ENCODE results near the gene NISCH. TPM values are rescaled to one million over a fixed set of nuclear protein-coding genes. Genes with fewer than 3 reads are reported as not detected.

NISCH gene
- total RNA-seq, 6 experiments from 2014 or later = 46.4 to 62.5 (median 55.8) TPM

DNA sequence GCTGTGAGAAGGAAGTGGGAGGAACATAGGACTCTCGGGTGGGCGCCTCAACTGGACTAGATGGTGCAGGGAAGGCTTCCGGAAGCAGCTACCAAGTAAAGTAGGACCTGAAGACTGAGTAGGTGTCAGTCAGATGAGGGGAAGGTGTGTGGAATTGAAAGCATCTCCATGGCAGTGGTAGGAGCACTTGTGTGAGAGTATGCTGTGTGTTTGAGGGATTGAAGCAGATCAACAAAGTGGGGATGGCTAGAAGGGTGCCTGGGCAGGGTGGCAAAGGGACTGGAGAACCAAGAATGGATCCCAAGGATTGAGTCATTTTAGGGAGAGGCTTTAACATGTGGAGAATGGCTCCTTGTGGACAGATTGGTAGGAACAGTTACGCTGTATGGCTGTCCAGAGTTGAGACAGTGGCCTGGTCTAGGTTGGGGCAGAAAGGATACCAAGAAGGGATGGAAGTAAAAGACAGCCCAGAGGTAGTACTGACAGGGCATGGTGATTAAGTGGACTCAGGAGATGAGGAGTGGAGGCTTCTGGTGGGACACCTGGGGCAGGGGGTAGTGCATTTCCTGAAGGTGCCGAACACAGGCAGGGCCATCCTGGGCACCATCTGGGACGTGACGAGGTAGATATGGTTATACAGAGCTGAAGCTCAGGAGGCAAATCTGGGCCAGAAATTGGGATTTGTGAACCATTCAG is 82.5 kb downstream of the NISCH start:
- H3K27me3 Mint-ChIP-seq (ENCODE audit: insufficient read depth) = peaks cover 7% of the 10 kb centered on the region
- no peak for DNase-seq

DNA sequence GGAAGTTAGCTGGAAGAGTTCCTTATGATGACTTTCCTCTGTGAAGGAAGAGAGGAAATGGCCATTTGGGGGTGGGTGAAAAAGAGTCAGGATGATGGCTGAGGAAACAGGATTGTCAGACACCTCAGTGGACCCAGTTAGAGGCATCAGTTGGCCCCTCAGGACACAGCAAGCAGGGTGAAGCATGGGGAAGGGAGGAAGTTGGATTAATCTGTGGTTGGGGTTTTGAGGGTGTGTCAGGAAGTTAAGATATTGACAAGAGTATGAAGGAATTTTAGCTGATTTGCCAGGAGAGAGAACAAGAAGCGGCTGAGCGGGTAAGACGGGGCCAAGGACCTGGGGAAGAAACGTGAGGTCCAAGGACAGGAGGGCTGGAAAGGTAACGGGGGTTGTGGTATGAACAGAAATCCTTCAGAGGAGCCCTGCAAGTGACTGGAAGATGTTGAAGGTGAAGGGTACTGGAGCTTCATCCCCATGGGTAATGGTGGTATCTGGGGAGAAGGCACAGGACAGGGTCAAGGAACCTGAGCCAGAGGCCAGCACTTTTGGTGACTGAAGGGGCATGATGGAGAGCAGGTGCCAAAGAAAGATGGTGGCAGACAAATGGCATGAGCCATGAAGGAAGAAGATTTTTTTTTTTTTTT is 83.7 kb downstream of the NISCH start:
- Mint-ChIP-seq H3K4me1 (ENCODE audit: low read depth) (peaks cover 55% of the 10 kb centered on the region), H3K27me3 (ENCODE audit: insufficient read depth) (peaks cover 7% of the 10 kb centered on the region), H3K36me3 (ENCODE audit: low read depth) (peaks cover 37% of the 10 kb centered on the region), H3K4me3 (peak overlapping the region; percentile 71), H3K27ac (peak overlapping the region; percentile 58), H3K9me3 (no peaks in the 10 kb centered on the region)
- no peak for DNase-seq
- no peak for TF ChIP-seq CTCF (IDR thresholded peaks at IDR 0.05)

More for the DNA sequence above, 82.5 kb downstream of the NISCH start:
- no peak for TF ChIP-seq CTCF (IDR thresholded peaks at IDR 0.05)
- Mint-ChIP-seq H3K9me3 (no peaks in the 10 kb centered on the region), H3K27ac (peak overlapping the region; percentile 99), H3K4me3 (peak overlapping the region; percentile 100), H3K4me1 (ENCODE audit: low read depth) (peaks cover 55% of the 10 kb centered on the region), H3K36me3 (ENCODE audit: low read depth) (peaks cover 37% of the 10 kb centered on the region)

- TF ChIP-seq CTCF (IDR thresholded peaks at IDR 0.05) = no peak
- Mint-ChIP-seq H3K27ac (no peak overlapping the region), H3K9me3 (no peaks in the 10 kb centered on the region), H3K4me3 (no peak overlapping the region), H3K4me1 (ENCODE audit: low read depth) (peaks cover 54% of the 10 kb centered on the region), H3K27me3 (ENCODE audit: insufficient read depth) (peaks cover 7% of the 10 kb centered on the region), H3K36me3 (ENCODE audit: low read depth) (peaks cover 37% of the 10 kb centered on the region)
- DNase-seq = no peak
Observed at GRCh38 chr3:52541050-52541449, 85.6 kb downstream of the NISCH start.

Other genes starting within 250 kb of the NISCH start
- gene TLR9, start 230.0 kb upstream of the NISCH start, total RNA-seq (2021; fragmentation: NEBNext Ultra II Directional; extraction: Animal tissue kit (Norgen Biotek cat#: 25700)) = not detected
- gene TWF2, start 216.4 kb upstream of the NISCH start, total RNA-seq (2021; fragmentation: NEBNext Ultra II Directional; extraction: Animal tissue kit (Norgen Biotek cat#: 25700)) = 10 to 100 TPM; 73.9 to 83.0 (median 80.7) TPM
- gene PPM1M, start 209.8 kb upstream of the NISCH start, total RNA-seq (2021; fragmentation: NEBNext Ultra II Directional; extraction: Animal tissue kit (Norgen Biotek cat#: 25700)) = 10 to 100 TPM; 20.8 to 23.4 (median 20.9) TPM
- gene WDR82, start 177.0 kb upstream of the NISCH start, total RNA-seq (2021; fragmentation: NEBNext Ultra II Directional; extraction: Animal tissue kit (Norgen Biotek cat#: 25700)) = 10 to 100 TPM; 55.2 to 62.0 (median 58.6) TPM
- 1 to 10 TPM; 7.0 to 9.9 (median 8.7) TPM for gene GLYCTK, start 167.8 kb upstream of the NISCH start, total RNA-seq (2021; fragmentation: NEBNext Ultra II Directional; extraction: Animal tissue kit (Norgen Biotek cat#: 25700))
- gene DNAH1, start 139.3 kb upstream of the NISCH start, total RNA-seq (2021; fragmentation: NEBNext Ultra II Directional; extraction: Animal tissue kit (Norgen Biotek cat#: 25700)) = 1 to 10 TPM; 1.4 to 2.1 (median 1.8) TPM
- gene BAP1, start 45.6 kb upstream of the NISCH start, total RNA-seq (2021; fragmentation: NEBNext Ultra II Directional; extraction: Animal tissue kit (Norgen Biotek cat#: 25700)) = 10 to 100 TPM; 58.5 to 72.8 (median 64.1) TPM
- gene PHF7, start 44.9 kb upstream of the NISCH start, total RNA-seq (2021; fragmentation: NEBNext Ultra II Directional; extraction: Animal tissue kit (Norgen Biotek cat#: 25700)) = 1 to 10 TPM; 2.9 to 5.0 (median 4.2) TPM
- gene SEMA3G, start 10.5 kb upstream of the NISCH start, total RNA-seq (2021; fragmentation: NEBNext Ultra II Directional; extraction: Animal tissue kit (Norgen Biotek cat#: 25700)) = not detected
- under 1 TPM in 4 of 6 experiments, not detected in 2; 0.35 to 0.55 (median 0.53) TPM for gene TNNC1, start 1.6 kb upstream of the NISCH start, total RNA-seq (2021; fragmentation: NEBNext Ultra II Directional; extraction: Animal tissue kit (Norgen Biotek cat#: 25700))
- gene STAB1, start 39.7 kb downstream of the NISCH start, total RNA-seq (2021; fragmentation: NEBNext Ultra II Directional; extraction: Animal tissue kit (Norgen Biotek cat#: 25700)) = not detected
- gene NT5DC2, start 78.3 kb downstream of the NISCH start, total RNA-seq (2021; fragmentation: NEBNext Ultra II Directional; extraction: Animal tissue kit (Norgen Biotek cat#: 25700)) = 100 to 1,000 TPM; 156 to 198 (median 183) TPM
- 10 to 100 TPM; 22.2 to 38.4 (median 28.3) TPM for gene UQCC5, start 81.0 kb downstream of the NISCH start, total RNA-seq (2021; fragmentation: NEBNext Ultra II Directional; extraction: Animal tissue kit (Norgen Biotek cat#: 25700))
- gene PBRM1, start 230.3 kb downstream of the NISCH start, total RNA-seq (2021; fragmentation: NEBNext Ultra II Directional; extraction: Animal tissue kit (Norgen Biotek cat#: 25700)) = 10 to 100 TPM; 44.1 to 64.2 (median 56.0) TPM
- gene GNL3, start 230.4 kb downstream of the NISCH start, total RNA-seq (2021; fragmentation: NEBNext Ultra II Directional; extraction: Animal tissue kit (Norgen Biotek cat#: 25700)) = 10 to 100 TPM; 77.1 to 87.9 (median 80.9) TPM